KMS-11 (cell line): ENCODE data around the gene IGF2R.
"Not testable (repeated sequence)": the region's sequence is repeated elsewhere in the genome, so short reads cannot be mapped to it uniquely, and the experiment has no call there.

ENCODE experiments used
- H2AFZ ChIP-seq: fragments of 200-600 bp; sonication (generic); 2 replicates; pipeline ENCODE4 v1.6.1; 2016; ENCODE audit warnings: antibody characterized with exemption, mixed run types, low read depth
- H3K27ac ChIP-seq: fragments of 200-600 bp; sonication (generic); 2 replicates; pipeline ENCODE4 v1.6.1; 2016; ENCODE audit warnings: mild to moderate bottlenecking, mixed run types
- H3K27me3 ChIP-seq: fragments of 200-600 bp; sonication (generic); 2 replicates; pipeline ENCODE4 v1.6.1; 2017; ENCODE audit warnings: mild to moderate bottlenecking, low read depth, mixed run types, moderate library complexity; ENCODE audit not compliant: insufficient read depth
- H3K36me3 ChIP-seq: fragments of 200-600 bp; sonication (generic); 2 replicates; pipeline ENCODE4 v1.6.1; 2017; ENCODE audit warnings: mild to moderate bottlenecking, mixed run types; ENCODE audit not compliant: insufficient read depth
- H3K4me1 ChIP-seq: fragments of 200-600 bp; sonication (generic); 2 replicates; pipeline ENCODE4 v1.6.1; 2016; ENCODE audit warnings: mild to moderate bottlenecking, low read depth, mixed run types; ENCODE audit not compliant: poor library complexity, severe bottlenecking
- H3K4me2 ChIP-seq: fragments of 200-600 bp; sonication (generic); 2 replicates; pipeline ENCODE4 v1.7.0; 2016; ENCODE audit warnings: mild to moderate bottlenecking, mixed run types
- H3K4me3 ChIP-seq: fragments of 200-600 bp; sonication (generic); IDR thresholded peaks from 2 replicates; pipeline ENCODE4 v1.6.1; 2017; ENCODE audit warnings: low read depth, low read length, mixed read lengths; ENCODE audit not compliant: insufficient read depth
- H3K79me2 ChIP-seq: fragments of 200-600 bp; sonication (generic); 2 replicates; pipeline ENCODE4 v1.6.1; 2016; ENCODE audit warnings: low read depth, mixed run types; ENCODE audit not compliant: insufficient read depth
- H3K9ac ChIP-seq: fragments of 200-600 bp; sonication (generic); 2 replicates; pipeline ENCODE4 v1.6.1; 2016; ENCODE audit warnings: mild to moderate bottlenecking, mixed run types
- H4K20me1 ChIP-seq: fragments of 200-600 bp; sonication (generic); 2 replicates; pipeline ENCODE4 v1.6.1; 2016; ENCODE audit warnings: mild to moderate bottlenecking, mixed run types; ENCODE audit not compliant: insufficient read depth
- TF ChIP-seq, protein P1 (sequence below): fragments of 200-600 bp; sonication (generic); conservative IDR thresholded peaks from 2 replicates; pipeline ENCODE4 v1.6.1; 2017; ENCODE audit warnings: low read depth, mild to moderate bottlenecking, antibody characterized with exemption, low read length, moderate library complexity, mixed read lengths

Gene IGF2R

DNA sequence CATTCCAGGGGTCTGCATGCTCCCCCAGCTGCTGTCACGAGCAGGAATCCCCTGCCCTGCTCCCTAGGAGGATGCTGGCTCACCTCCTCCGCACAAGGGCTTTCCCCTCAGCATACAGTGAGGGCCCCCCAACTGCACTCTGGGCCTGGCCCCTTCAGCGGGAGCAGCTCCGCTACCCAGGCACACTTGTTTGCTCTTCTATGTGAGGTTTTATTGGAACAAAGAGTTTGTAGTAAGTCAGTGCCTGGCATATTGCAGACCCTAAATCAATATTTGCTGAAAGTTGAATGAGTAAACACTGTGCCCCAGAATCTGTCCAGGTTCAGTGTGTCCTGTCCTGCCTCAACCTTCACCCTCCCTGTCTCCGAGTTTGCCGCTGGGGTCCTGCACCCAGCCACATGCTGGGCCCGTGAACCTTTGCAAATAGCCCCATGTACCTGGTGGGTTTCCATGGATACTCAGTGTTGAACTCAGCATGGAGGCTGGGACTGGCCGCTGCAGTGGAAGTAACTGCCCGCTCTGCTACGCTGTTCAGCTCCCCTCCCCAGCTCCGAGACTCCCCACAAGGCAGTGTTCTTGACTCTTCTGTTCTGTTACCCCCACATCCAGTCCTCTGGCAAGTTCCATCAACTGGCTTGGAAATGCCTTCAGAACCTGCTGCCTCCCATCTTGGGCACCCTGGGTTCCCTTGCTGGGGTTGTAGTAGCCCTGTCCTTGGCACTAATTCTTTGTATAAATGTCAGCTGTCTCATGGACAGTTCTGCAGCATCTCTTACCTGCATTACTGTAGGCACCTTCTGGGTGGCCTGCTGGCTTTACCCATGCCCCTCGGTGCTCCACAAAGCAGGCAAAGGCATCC, 168.5 kb downstream of the IGF2R start:
- no peak overlapping the region for H3K4me3 ChIP-seq
- H3K36me3 ChIP-seq = no peaks in the 10 kb centered on the region
- no peak overlapping the region for H3K9ac ChIP-seq
- no peaks in the 10 kb centered on the region for H3K27me3 ChIP-seq
- H3K79me2 ChIP-seq = no peaks in the 10 kb centered on the region
- H3K4me2 ChIP-seq = no peak overlapping the region
- TF ChIP-seq, protein P1, sequence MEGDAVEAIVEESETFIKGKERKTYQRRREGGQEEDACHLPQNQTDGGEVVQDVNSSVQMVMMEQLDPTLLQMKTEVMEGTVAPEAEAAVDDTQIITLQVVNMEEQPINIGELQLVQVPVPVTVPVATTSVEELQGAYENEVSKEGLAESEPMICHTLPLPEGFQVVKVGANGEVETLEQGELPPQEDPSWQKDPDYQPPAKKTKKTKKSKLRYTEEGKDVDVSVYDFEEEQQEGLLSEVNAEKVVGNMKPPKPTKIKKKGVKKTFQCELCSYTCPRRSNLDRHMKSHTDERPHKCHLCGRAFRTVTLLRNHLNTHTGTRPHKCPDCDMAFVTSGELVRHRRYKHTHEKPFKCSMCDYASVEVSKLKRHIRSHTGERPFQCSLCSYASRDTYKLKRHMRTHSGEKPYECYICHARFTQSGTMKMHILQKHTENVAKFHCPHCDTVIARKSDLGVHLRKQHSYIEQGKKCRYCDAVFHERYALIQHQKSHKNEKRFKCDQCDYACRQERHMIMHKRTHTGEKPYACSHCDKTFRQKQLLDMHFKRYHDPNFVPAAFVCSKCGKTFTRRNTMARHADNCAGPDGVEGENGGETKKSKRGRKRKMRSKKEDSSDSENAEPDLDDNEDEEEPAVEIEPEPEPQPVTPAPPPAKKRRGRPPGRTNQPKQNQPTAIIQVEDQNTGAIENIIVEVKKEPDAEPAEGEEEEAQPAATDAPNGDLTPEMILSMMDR = no peak
- peaks cover 4% of the 10 kb centered on the region for H3K4me1 ChIP-seq
- H2AFZ ChIP-seq = no peak overlapping the region
- H4K20me1 ChIP-seq = no peaks in the 10 kb centered on the region
- H3K27ac ChIP-seq = no peak overlapping the region

DNA sequence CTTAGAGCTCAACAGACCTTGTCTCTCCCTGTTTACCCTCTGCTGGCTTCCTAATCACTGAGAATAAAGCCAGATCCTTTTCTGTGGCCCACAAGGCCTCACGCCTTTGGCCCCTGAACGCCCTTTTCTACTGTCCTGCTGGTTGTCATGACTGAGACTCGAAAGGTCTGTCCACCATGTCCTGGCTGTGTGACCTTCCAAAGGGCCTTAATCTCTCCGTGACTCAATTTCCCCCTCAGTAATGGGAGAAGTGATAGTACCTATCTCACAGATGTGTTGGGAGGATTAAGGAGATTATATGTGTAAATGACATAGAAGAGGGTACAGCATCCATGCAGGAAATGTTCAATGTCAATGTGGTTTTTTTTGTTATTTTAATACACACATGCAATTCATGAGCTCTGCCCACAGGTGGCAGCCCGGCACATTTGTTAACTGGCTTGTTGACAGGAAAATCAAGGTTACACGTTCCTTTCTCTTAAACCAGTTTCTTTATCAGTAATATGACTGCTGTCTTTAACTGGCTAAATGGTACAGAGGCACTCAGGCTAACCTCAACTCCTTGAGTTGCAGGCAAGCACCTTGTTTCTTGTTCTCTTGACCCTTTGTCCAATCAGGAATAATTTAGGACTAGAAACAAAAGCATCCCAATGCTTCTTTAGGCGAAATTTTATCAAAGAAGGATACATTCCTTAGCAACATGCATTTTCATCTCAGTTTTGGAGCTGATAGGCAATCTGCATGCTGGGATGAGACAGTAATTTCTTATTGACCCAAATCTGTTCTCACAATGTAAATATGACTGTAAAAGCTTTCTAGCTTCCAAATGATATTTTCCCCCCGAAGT, 169.3 kb downstream of the IGF2R start:
- no peak overlapping the region for H3K27ac ChIP-seq
- H3K4me2 ChIP-seq = no peak overlapping the region
- peaks cover 4% of the 10 kb centered on the region for H3K4me1 ChIP-seq
- no peak overlapping the region for H3K9ac ChIP-seq
- no peak overlapping the region for H3K4me3 ChIP-seq
- no peaks in the 10 kb centered on the region for H3K27me3 ChIP-seq
- H3K36me3 ChIP-seq = no peaks in the 10 kb centered on the region
- no peaks in the 10 kb centered on the region for H3K79me2 ChIP-seq
- peak overlapping the region; percentile 12; the same call in 1 of the 2 replicates for H2AFZ ChIP-seq
- TF ChIP-seq, protein P1 = peak; percentile 84
- no peaks in the 10 kb centered on the region for H4K20me1 ChIP-seq

DNA sequence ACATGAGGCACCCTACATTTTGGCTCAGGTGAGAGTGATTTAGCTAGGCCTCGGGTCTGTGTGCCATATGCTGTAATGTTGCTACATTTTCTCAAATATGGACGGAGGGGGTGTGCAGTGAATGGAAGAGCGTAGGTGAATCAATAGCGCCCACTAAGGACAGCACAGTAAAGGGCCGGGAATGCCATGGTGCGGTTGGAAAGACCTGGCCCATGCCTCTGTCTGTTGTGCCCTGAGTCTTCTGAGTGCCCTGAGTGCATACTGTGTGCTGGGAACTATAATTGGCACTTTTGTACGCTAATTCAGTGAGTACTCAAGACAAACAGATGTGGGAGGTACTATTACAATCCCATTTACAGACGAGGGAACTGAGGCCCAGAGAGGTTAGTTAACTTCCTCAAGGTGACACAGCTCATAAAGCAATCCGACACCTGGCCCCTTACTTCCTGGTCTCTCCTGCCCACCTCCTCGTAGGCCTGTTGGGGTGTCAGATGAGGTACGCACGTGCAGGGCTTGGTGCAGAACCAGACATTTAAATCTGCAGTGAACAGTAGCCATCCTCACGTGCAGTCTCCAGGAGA, 170.0 kb downstream of the IGF2R start:
- Histone ChIP-seq H2AFZ (0 out of 2 replicates have a peak overlapping the region, but pooled peaks have one; percentile 12), H3K9ac (no peak overlapping the region), H3K4me2 (no peak overlapping the region)

DNA sequence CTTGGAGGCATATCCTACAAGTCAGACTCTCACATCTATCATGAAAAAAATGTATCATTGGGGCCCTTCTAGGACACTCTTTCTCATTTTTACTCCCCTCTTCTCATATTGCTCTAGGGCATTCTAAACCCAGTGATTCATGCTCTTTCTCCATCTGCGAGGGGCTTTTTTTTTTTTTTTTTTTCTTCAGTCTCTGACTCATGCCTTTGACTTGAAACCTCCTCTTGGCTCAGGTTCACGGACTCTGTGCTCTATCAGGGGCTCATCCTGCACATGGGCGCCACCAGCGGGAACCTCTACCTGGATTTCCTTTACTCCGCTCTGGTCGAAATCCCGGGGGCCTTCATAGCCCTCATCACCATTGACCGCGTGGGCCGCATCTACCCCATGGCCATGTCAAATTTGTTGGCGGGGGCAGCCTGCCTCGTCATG, 170.6 kb downstream of the IGF2R start:
- Histone ChIP-seq H3K4me3 (no peak overlapping the region), H3K4me2 (no peak overlapping the region), H3K27me3 (no peaks in the 10 kb centered on the region), H2AFZ (no peak overlapping the region), H3K27ac (no peak overlapping the region), H3K36me3 (no peaks in the 10 kb centered on the region), H3K4me1 (peaks cover 4% of the 10 kb centered on the region), H3K79me2 (no peaks in the 10 kb centered on the region), H4K20me1 (no peaks in the 10 kb centered on the region), H3K9ac (no peak overlapping the region)
- TF ChIP-seq, protein P1 = no peak

More for the DNA sequence above, 170.0 kb downstream of the IGF2R start:
- no peaks in the 10 kb centered on the region for H3K79me2 ChIP-seq
- no peak overlapping the region for H3K27ac ChIP-seq
- TF ChIP-seq, protein P1 = no peak
- no peak overlapping the region for H3K4me3 ChIP-seq
- H4K20me1 ChIP-seq = no peaks in the 10 kb centered on the region
- H3K27me3 ChIP-seq = no peaks in the 10 kb centered on the region
- peaks cover 4% of the 10 kb centered on the region for H3K4me1 ChIP-seq
- no peaks in the 10 kb centered on the region for H3K36me3 ChIP-seq

DNA sequence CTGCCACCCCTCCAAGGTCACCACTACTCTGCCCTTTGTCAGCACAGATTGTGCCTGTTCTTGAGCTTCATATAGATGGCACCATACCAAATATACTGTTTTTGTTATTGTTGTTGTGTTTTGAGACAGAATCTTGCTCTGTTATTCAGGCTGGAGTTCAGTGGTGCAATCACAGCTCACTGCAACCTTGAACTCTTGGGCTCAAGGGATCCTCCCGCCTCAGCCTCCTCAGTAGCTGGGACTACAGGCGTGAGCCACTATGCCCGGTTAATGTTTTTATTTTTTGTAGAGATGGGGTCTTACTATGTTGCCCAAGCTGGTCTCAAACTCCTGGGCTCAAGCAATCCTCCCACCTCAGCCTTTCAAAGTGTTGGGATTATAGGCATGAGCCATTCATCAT, 171.6 kb downstream of the IGF2R start:
- not testable (repeated sequence) for H3K4me3 ChIP-seq, H3K9ac ChIP-seq, H2AFZ ChIP-seq, H3K4me1 ChIP-seq, H3K79me2 ChIP-seq, H3K4me2 ChIP-seq, H3K27ac ChIP-seq, H4K20me1 ChIP-seq, H3K27me3 ChIP-seq, H3K36me3 ChIP-seq
